GM12892 (cell line): ENCODE measurements around the gene DCP1B.

Experiments used
- DNase-seq: peaks from one replicate; pipeline ENCODE4 v3.0.0; 2011; ENCODE audit not compliant: insufficient read length
- FAIRE-seq: peaks from 2 replicates; lab custom pipeline; 2011; peaks lifted over from hg19 to GRCh38; lab: Jason Lieb, UNC
- POLR2A ChIP-seq: IDR thresholded peaks from 2 replicates; pipeline ENCODE4 v1.6.1; 2011; ENCODE audit warnings: low read depth, low read length, control low read depth
- POLR2AphosphoS5 ChIP-seq: IDR thresholded peaks from 2 replicates; pipeline ENCODE4 v1.6.1; 2011; ENCODE audit warnings: low read depth, low read length, control low read depth
- TAF1 ChIP-seq: IDR thresholded peaks from 2 replicates; pipeline ENCODE4 v1.6.1; 2011; ENCODE audit warnings: low read depth, mild to moderate bottlenecking, control low read depth, low read length, borderline replicate concordance

DCP1B gene

DNA sequence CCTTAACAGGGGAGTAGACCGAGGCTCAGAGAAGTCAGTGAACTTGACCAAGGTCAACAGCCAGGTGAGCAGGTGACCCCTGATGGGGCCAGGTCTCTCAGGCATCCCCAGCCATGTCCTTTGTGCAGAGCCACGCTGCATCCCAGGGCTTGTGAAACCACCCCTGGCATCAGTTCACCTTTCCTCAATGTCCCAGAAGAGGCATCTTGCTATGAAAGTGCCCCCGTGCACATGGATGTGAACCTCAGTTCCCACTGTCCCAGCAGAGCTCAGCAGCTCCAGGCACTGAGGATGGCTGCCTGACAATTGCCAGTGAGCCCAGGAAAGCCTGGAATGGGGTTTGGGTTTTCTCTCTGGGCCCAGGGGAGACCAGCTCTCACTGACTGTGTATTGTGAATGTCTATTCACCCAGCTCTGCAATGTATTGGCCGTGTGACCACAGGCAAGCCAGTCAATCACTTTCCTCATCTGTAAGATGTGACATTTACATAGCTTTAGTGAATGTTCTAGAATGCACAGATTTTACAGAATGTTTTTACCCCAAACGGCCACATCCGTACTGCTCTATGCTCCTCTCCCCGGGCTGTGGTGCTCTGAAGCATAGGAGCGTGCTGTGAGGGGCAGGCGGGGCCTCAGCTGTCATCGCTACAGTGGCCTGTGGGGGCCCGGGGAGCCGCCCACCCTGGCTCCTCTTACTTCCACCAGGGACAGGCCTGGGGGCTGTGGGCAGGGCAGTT is 90.7 kb downstream of the DCP1B start:
- DNase-seq (no peak), FAIRE-seq (no peak)
- TF ChIP-seq POLR2AphosphoS5 (no peak), TAF1 (no peak), POLR2A (no peak)

DNA sequence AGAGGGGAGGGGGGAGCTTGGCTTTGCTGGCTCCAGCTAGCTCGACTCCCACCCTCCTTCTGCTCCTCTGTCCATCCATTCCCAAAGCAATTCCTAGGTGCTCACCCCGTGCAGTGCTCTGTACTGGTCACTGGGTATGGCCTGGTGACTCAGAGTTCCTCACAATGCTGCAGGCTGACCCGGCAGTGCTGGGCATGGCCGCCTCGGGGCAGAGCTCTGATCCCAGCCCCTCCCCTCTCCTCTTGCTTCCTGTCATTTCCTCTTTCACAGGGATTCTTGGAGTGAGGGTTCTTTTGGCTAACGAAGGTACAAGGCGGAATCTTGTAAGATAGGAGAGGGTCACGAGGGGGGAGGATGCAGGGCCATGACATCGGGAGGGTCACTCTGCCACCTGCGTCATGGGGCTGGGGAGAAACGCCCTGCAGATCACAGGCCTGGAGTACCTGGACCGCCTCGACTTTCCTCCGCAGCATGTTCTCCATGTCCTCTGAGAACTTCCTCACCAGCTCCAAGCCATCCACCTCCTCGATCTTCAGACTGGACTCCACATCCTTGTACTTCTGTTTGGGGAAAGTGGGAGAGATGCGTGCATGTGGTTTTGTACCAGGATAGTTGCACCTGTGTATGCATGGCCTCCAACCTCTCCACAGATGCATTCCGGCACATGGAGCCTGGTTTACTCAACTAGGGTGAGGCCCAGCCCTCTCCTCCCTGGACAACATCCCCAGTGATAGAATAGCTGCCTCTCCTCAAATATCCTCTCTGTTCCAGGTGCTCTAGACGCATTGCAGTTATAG is 91.5 kb downstream of the DCP1B start:
- FAIRE-seq (no peak), DNase-seq (no peak)
- TF ChIP-seq POLR2AphosphoS5 (no peak), TAF1 (no peak), POLR2A (no peak)

DNA sequence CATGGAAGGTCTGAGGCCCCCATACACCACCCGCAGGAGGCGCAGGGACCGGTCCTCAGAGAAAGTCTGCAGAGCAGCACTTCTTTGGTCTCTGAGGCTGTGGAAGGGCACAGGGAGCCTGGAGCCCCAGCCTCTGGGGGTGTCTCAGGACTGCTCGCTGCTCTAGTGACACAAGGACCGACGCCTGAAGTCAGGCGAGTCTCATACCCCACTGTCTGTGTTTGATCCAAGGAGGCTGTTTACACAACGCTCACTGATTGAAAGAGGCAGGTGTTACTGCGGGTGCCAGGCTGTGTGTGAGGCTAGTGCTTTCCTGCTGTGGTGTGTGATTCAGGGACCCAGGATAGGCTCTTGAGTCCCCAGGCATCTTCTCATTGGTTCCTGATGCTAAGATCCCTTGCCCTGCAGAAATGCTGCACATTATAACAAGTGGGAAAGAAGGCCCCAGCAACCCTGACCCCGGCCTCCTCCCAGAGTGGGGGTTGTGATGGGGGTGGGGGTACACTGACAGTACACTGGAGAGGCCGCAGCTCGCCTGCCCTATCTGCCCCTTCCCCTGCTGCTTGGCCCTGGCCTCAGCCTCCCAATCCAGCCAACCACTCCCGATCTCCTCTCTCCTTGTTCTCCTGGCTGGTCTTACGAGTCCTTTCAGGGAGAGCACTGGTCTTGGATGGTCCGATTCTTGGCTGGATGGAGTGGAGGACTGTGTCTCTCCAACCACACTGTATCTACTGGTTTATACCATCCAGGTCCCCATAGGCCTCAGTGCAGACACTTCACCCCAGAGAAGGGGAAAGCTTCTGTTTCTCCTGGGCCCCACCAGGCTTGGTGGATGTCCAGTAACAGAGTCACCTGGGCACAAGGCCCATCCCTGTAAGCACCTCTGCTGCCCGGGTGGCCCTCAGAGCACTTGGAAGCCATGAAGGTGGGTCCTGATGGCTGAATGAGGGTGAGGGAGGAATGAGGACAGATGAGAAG is 92.4 kb downstream of the DCP1B start:
- TF ChIP-seq POLR2AphosphoS5 (no peak), POLR2A (no peak), TAF1 (no peak)
- DNase-seq (no peak), FAIRE-seq (no peak)

DNA sequence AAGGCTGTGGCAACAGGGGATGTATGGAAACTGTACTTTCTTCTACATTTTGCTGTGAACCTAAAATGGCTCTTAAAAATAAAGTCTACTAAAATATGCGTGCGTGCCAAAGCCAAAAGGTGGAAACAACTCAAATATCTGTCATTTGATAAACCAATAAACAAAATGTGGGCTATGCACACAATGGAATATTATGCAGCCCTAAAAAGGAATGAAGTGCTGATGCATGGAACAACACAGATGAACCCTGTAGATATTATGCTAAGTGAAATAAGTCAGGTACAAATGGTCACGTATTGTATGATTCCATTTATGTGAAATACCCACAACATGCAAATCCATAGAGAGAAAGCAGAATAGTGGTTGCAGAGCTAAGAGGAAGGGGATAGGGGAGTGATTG is 93.8 kb downstream of the DCP1B start:
- DNase-seq: no peak
- TF ChIP-seq POLR2A: no peak
- no peak for TF ChIP-seq TAF1
- no peak for TF ChIP-seq POLR2AphosphoS5
- no peak for FAIRE-seq

DNA sequence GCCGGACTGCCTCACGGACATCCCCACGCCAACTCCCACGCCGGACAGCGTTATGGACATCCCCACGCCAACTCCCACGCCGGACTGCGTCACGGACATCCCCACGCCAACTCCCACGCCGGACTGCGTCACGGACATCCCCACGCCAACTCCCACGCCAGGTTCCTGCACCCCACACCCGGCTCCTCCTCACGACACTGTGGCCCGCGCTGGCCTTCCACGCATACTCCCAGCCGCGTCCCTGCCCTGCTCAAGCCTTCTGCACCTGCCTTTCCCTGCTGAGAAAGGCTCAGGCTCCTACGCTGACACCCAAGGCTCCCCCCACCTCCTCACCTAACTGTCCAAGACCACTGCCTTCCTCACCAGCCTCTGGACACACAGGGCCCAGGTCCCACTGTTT is 95.5 kb downstream of the DCP1B start:
- DNase-seq (no peak), FAIRE-seq (no peak)
- TF ChIP-seq POLR2AphosphoS5 (no peak), POLR2A (no peak), TAF1 (no peak)

DNA sequence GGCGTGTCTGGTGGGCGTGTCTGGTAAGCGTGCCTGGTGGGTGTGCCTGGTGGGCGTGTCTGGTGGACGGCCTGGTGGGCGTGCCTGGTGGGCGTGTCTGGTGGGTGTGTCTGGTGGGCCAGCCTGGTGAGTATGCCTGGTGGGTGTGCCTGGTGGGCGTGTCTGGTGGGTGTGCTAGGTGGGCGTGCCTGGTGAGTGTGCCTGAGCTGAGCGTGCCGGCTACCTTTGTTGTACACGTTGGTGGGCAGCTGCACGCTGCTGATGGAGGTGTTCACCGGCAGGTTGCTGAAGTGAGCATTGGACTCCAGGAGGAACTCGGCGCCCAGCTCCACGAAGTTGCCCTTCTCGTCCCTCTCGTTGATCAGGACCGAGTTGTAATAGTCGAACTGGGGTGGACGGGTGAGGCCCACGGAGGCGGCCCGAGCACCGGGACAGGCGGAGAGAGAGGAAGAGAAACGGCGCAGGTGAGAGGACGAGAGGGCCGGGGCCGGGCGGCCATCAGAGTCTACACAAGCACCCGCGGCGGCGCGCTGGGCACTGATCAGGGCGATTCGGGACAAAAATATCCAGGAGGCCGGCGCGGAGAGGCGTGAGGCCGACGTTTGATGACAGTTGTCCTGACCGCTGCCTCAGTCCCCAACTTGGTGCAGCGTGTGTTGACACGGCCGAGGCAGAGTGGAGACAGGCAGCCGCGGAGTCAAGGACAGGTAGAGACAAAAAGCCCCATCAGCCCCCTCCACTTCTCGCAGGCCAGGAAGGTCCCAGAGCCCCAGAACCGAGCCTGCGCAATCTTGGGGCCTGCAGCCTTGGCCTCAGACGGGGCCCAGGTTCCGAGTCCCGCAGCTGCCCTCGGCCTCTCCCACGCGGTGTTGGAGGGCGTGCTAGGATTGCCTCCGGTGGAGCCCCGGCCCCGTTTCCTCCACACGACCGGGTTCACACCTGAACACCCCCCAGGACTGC is 96.3 kb downstream of the DCP1B start:
- TF ChIP-seq TAF1 (no peak), POLR2AphosphoS5 (no peak), POLR2A (no peak)
- FAIRE-seq: no peak
- DNase-seq: no peak

DNA sequence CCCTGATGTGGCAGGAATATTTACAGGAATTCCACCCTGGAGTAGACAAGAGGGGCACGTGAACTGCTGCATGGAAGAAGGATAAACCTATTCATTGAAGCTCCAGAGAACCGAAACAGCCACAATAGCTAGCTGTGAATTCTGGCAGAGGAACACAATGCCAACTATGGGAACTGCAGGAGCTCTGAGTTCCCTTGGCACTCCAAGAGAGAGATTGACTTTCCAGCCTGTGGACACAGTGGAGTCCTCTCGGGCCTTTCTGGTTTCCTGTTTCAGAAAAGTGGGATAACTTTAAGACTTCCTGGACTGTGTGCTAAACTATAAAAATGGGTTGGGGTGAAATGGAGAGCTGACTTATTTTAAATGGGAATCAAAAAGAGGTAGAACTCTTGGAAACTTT is 97.7 kb downstream of the DCP1B start:
- no peak for TF ChIP-seq TAF1
- no peak for TF ChIP-seq POLR2A
- TF ChIP-seq POLR2AphosphoS5: no peak
- FAIRE-seq: no peak
- DNase-seq: no peak

DNA sequence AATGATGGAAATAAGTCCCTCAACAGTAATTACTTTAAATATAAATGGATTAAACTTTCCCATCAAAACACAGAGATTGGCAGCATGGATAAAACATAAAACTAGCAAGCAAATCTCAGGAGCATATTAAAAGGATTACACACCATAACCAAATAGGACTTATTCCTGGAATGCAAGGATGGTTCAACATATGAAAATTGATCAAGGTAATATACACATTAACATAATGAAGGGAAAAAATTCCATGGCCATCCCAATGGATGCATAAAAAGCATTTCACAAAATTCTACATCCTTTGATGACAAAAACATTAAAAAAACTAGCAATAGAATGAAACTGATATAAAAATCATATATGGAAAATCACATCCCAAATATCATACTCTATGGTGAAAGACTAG is 99.4 kb downstream of the DCP1B start:
- DNase-seq (no peak), FAIRE-seq (no peak)
- no peak for TF ChIP-seq POLR2A
- no peak for TF ChIP-seq POLR2AphosphoS5
- no peak for TF ChIP-seq TAF1

DNA sequence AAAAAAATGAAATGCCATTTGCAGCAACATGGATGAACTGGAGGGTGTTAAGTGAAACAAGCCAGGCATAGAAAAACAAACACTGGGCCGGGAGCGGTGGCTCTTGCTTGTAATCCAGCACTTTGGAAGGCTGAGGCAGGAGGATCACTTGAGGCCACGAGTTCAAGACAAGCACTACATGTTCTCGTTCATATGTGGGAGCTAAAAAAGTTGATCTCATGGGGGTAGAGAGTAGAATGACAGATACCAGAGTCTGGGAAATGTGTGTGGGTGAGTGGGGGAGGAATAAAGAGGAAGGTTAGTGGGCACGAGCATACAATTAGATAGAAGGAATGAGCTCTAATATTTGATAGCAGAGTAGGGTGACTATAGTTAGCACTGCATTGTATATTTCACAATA is 107.3 kb downstream of the DCP1B start:
- FAIRE-seq (no peak), DNase-seq (no peak)
- TF ChIP-seq POLR2A (no peak), POLR2AphosphoS5 (no peak), TAF1 (no peak)
